PC-3 (cell line): Measurements from ENCODE around the gene SFMBT2. TPM values are rescaled to one million over a fixed set of nuclear protein-coding genes. Genes with fewer than 3 reads are reported as not detected.

Experiments
- ATAC-seq: fragments of 200-7000 bp; cut with Tn5 transposase; 2 replicates; pipeline ENCODE4 v1.9.1; 2020; ENCODE audit warnings: mild to moderate bottlenecking, moderate library complexity
- BruUV-seq: library from RNA; stranded (reverse); fragments of 400-500 nt; replicated peaks from 2 replicates; lab custom pipeline; 2021; lab: Mats Ljungman, UMichigan
- CTCF ChIA-PET: fragments of 300-600 bp; sonication (Branson Sonifier 250); formaldehyde crosslinking; loops from one replicate; lab custom pipeline; 2022; ENCODE audit warnings: antibody characterized with exemption; lab: Charles Lee
- POLR2A ChIA-PET: fragments of 300-600 bp; sonication (Branson Sonifier 250); formaldehyde crosslinking; loops from one replicate; lab custom pipeline; 2022; ENCODE audit warnings: antibody characterized with exemption; ENCODE audit not compliant: unreplicated experiment; lab: Charles Lee
- DNase-seq: peaks from one replicate; pipeline ENCODE4 v3.0.0-alpha.2; 2015
- H2AFZ ChIP-seq: fragments of 300-600 bp; sonication (generic); 2 replicates; pipeline ENCODE4 v1.6.0; 2016; ENCODE audit warnings: antibody characterized with exemption, low read length
- H3F3A ChIP-seq: fragments of 300-600 bp; sonication (generic); one replicate; pipeline ENCODE4 v1.6.0; 2017; ENCODE audit warnings: antibody characterized with exemption, low read length, control low read depth, mild to moderate bottlenecking; ENCODE audit not compliant: unreplicated experiment
- H3K27ac ChIP-seq: fragments of 300-600 bp; sonication (generic); 2 replicates; pipeline ENCODE4 v1.5.1; 2016; ENCODE audit warnings: mild to moderate bottlenecking, low read length
- H3K27me3 ChIP-seq: fragments of 300-600 bp; sonication (generic); 2 replicates; pipeline ENCODE4 v1.6.1; 2016; ENCODE audit warnings: low read length, mixed read lengths
- H3K36me3 ChIP-seq: fragments of 300-600 bp; sonication (generic); 2 replicates; pipeline ENCODE4 v1.6.1; 2016; ENCODE audit warnings: low read depth, mixed run types, low read length, mixed read lengths
- H3K4me1 ChIP-seq: fragments of 300-600 bp; sonication (generic); 2 replicates; pipeline ENCODE4 v1.5.1; 2016; ENCODE audit warnings: low read length; ENCODE audit not compliant: insufficient read depth
- H3K4me2 ChIP-seq: fragments of 300-600 bp; sonication (generic); 2 replicates; pipeline ENCODE4 v1.6.0; 2016; ENCODE audit warnings: low read length
- H3K4me3 ChIP-seq: fragments of 300-600 bp; sonication (generic); 2 replicates; pipeline ENCODE4 v1.5.1; 2016; ENCODE audit warnings: mild to moderate bottlenecking, low read length, mixed read lengths
- H3K79me2 ChIP-seq: fragments of 300-600 bp; sonication (generic); 2 replicates; pipeline ENCODE4 v1.6.1; 2017; ENCODE audit warnings: low read length, mixed read lengths
- H3K9ac ChIP-seq: fragments of 300-600 bp; sonication (generic); 2 replicates; pipeline ENCODE4 v1.6.0; 2016; ENCODE audit warnings: mild to moderate bottlenecking, low read length
- H3K9me2 ChIP-seq: fragments of 300-600 bp; sonication (generic); replicated peaks from 2 replicates; pipeline ENCODE4 v1.6.1; 2016; ENCODE audit warnings: mixed run types, low read length, mixed read lengths
- H3K9me3 ChIP-seq: fragments of 300-600 bp; sonication (generic); 2 replicates; pipeline ENCODE4 v1.6.1; 2016; ENCODE audit warnings: low read length, mixed read lengths
- H4K20me1 ChIP-seq: fragments of 300-600 bp; sonication (generic); 2 replicates; pipeline ENCODE4 v1.6.1; 2016; ENCODE audit warnings: low read length, mixed read lengths
- EZH2 ChIP-seq: fragments of 300-600 bp; sonication (generic); IDR thresholded peaks from one replicate; pipeline ENCODE4 v1.6.1; 2017; ENCODE audit warnings: antibody characterized with exemption, mild to moderate bottlenecking, low read length; ENCODE audit not compliant: unreplicated experiment
- EZH2phosphoT487 ChIP-seq: fragments of 300-600 bp; sonication (generic); IDR thresholded peaks from 2 replicates; pipeline ENCODE4 v1.6.1; 2018; ENCODE audit warnings: mild to moderate bottlenecking, antibody characterized with exemption, low read length, borderline replicate concordance
- intact Hi-C: fragments of 100-400 bp; cut with micrococcal nuclease; formaldehyde crosslinking; loops from 2 replicates; pipeline ENCODE4 v1.9.0; 2023
- total RNA-seq: library from RNA; depleted of rRNA; stranded (reverse); fragments of >200 nt; gene quantifications from 2 replicates; pipeline ENCODE4 v1.2.3, GENCODE V29; 2014
- TF ChIP-seq, protein P1 (sequence below): fragments of 300-600 bp; sonication (generic); conservative IDR thresholded peaks from 2 replicates; pipeline ENCODE4 v1.5.1; 2017; ENCODE audit warnings: antibody characterized with exemption, low read depth, mild to moderate bottlenecking, low read length

The SFMBT2 gene
- total RNA-seq, 1 experiment from 2014 or later, result 1.9 TPM

GRCh38 chr10:7272008-7272407 lies 138.8 kb downstream of the SFMBT2 start:
- Histone ChIP-seq H3K9me3 (no peaks in the 10 kb centered on the region), H3K9ac (no peak overlapping the region), H3K4me2 (no peak overlapping the region), H3K36me3 (no peaks in the 10 kb centered on the region), H3F3A (no peaks in the 10 kb centered on the region), H2AFZ (no peak overlapping the region), H3K4me1 (peaks cover 7% of the 10 kb centered on the region; the same call in 1 of the 2 replicates), H3K9me2 (no peaks in the 10 kb centered on the region), H3K27ac (no peak overlapping the region), H3K27me3 (no peaks in the 10 kb centered on the region), H4K20me1 (no peaks in the 10 kb centered on the region), H3K79me2 (no peaks in the 10 kb centered on the region), H3K4me3 (no peak overlapping the region)
- ChIA-PET POLR2A (no interaction called here), CTCF (no interaction called here)
- ATAC-seq, result no peak
- no TSS peak for BruUV-seq
- intact Hi-C loops, result no loop called here
- no peak for DNase-seq
- TF ChIP-seq EZH2phosphoT487 (no peak), EZH2 (no peak)
- TF ChIP-seq, protein P1, sequence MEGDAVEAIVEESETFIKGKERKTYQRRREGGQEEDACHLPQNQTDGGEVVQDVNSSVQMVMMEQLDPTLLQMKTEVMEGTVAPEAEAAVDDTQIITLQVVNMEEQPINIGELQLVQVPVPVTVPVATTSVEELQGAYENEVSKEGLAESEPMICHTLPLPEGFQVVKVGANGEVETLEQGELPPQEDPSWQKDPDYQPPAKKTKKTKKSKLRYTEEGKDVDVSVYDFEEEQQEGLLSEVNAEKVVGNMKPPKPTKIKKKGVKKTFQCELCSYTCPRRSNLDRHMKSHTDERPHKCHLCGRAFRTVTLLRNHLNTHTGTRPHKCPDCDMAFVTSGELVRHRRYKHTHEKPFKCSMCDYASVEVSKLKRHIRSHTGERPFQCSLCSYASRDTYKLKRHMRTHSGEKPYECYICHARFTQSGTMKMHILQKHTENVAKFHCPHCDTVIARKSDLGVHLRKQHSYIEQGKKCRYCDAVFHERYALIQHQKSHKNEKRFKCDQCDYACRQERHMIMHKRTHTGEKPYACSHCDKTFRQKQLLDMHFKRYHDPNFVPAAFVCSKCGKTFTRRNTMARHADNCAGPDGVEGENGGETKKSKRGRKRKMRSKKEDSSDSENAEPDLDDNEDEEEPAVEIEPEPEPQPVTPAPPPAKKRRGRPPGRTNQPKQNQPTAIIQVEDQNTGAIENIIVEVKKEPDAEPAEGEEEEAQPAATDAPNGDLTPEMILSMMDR, result no peak

- no peak for ATAC-seq
- BruUV-seq, result no TSS peak
- no peak overlapping the region for H3K9ac ChIP-seq
- no peak overlapping the region for H3K4me2 ChIP-seq
- ChIA-PET CTCF (no interaction called here), POLR2A (no interaction called here)
- intact Hi-C loops, result no loop called here
- no peaks in the 10 kb centered on the region for H4K20me1 ChIP-seq
- H3K27me3 ChIP-seq, result no peaks in the 10 kb centered on the region
- H3K36me3 ChIP-seq, result no peaks in the 10 kb centered on the region
- H3K9me2 ChIP-seq, result no peaks in the 10 kb centered on the region
- H3K27ac ChIP-seq, result no peak overlapping the region
- TF ChIP-seq EZH2 (no peak), EZH2phosphoT487 (no peak)
- TF ChIP-seq, protein P1, result no peak
- no peak overlapping the region for H3K4me3 ChIP-seq
- H3K4me1 ChIP-seq, result peaks cover 13% of the 10 kb centered on the region
- H3K9me3 ChIP-seq, result no peaks in the 10 kb centered on the region
- no peak for DNase-seq
- no peaks in the 10 kb centered on the region for H3K79me2 ChIP-seq
- H2AFZ ChIP-seq, result no peak overlapping the region
- no peaks in the 10 kb centered on the region for H3F3A ChIP-seq
Measured at GRCh38 chr10:7269988-7270387, 140.8 kb downstream of the SFMBT2 start.

- no peak for TF ChIP-seq EZH2
- TF ChIP-seq EZH2phosphoT487, result no peak
- TF ChIP-seq, protein P1, result no peak
- intact Hi-C loops, result no loop called here
- ATAC-seq, result no peak
- no peak overlapping the region for H3K9ac ChIP-seq
- H3K27ac ChIP-seq, result no peak overlapping the region
- ChIA-PET CTCF (no interaction called here), POLR2A (no interaction called here)
- no peak overlapping the region for H2AFZ ChIP-seq
- H3K4me2 ChIP-seq, result no peak overlapping the region
- H3K36me3 ChIP-seq, result no peaks in the 10 kb centered on the region
- no peaks in the 10 kb centered on the region for H3K9me3 ChIP-seq
- H3K79me2 ChIP-seq, result no peaks in the 10 kb centered on the region
- no peaks in the 10 kb centered on the region for H3F3A ChIP-seq
- no peaks in the 10 kb centered on the region for H3K27me3 ChIP-seq
- peaks cover 23% of the 10 kb centered on the region for H3K4me1 ChIP-seq
- H3K9me2 ChIP-seq, result no peaks in the 10 kb centered on the region
- no TSS peak for BruUV-seq
- no peaks in the 10 kb centered on the region for H4K20me1 ChIP-seq
- H3K4me3 ChIP-seq, result no peak overlapping the region
- no peak for DNase-seq
Measured at GRCh38 chr10:7267142-7267541, 143.7 kb downstream of the SFMBT2 start.
